HG03066 (cell line): ENCODE data around the gene RALB.
A peak's percentile ranks its signal among the peaks of the same experiment; 100 is the strongest.
"Not testable (repeated sequence)": the region's sequence is repeated elsewhere in the genome, so short reads cannot be mapped to it uniquely, and the experiment has no call there.

Experiments
- ATAC-seq: cut with Tn5 transposase; IDR thresholded peaks from one replicate; pipeline ENCODE4 v1.9.1; 2021; ENCODE audit warnings: low read depth; ENCODE audit not compliant: unreplicated experiment

RALB gene

DNA sequence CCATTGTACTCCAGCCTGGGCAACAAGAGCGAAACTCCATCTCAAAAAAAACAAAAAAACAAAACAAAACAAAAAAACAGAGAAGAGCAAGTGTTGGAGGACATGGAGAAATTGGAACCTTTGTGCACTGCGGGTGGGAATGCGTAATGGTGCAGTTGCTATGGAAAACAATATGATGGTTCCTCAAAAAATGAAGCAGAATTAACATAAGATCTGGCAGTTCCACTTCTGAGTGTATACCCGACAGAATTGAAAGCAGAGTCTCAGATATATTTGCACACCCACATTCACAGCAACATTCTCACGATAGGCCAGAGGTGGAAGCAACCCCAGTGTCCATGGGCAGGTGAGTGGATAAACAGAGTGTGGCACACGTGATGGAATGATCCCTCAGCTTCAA is 11.0 kb upstream of the RALB start:
- ATAC-seq: no peak

DNA sequence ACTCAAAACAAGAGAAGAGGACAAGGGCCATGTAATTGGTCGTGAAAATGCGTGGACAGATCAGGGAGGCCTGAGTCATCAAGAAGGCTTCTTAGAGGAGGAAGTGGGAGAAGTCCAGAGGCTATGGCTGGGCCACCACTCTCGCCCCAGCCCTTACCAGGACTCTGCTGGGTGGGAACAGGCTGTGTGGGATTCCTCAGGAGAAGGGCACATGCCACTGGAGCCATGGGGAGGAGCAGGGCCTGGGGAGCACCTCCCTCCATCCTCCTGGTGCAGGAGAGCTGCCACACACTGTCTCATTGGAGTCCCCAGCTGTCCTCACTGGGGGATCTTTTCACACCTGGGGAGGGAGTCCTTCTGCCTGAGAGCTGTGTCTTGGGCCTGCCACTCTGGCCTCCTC is 9.4 kb upstream of the RALB start:
- no peak for ATAC-seq

DNA sequence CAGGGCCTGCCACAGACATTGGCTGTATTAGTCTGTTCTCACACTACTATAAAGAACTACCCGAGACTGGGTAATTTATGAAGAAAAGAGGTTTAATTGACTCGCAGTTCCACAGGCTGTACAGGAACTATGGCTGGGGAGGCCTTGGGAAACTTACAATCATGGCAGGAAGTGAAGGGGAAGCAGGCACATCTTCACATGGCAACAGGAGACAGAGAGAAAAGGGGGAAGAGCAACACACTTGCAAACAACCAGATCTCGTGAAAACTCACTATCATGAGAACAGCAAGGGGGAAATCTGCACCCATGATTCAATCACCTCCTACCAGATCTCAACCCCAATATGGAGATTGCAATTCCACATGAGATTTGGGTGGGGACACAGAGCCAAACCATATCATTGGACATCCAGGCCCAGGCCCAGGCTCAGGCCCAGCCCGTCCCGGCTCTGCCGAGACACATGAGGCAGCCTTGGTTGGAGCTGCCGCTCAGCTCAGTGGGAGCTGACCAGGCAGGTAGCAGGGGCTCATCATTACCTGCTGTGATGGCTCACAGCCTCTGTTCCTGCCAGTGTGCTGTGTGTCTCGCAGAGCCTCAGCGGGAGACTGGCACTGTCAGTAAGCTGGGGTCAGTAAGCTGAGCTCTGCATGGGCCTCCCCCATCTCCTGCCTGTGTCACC is 8.6 kb upstream of the RALB start:
- ATAC-seq: no peak

DNA sequence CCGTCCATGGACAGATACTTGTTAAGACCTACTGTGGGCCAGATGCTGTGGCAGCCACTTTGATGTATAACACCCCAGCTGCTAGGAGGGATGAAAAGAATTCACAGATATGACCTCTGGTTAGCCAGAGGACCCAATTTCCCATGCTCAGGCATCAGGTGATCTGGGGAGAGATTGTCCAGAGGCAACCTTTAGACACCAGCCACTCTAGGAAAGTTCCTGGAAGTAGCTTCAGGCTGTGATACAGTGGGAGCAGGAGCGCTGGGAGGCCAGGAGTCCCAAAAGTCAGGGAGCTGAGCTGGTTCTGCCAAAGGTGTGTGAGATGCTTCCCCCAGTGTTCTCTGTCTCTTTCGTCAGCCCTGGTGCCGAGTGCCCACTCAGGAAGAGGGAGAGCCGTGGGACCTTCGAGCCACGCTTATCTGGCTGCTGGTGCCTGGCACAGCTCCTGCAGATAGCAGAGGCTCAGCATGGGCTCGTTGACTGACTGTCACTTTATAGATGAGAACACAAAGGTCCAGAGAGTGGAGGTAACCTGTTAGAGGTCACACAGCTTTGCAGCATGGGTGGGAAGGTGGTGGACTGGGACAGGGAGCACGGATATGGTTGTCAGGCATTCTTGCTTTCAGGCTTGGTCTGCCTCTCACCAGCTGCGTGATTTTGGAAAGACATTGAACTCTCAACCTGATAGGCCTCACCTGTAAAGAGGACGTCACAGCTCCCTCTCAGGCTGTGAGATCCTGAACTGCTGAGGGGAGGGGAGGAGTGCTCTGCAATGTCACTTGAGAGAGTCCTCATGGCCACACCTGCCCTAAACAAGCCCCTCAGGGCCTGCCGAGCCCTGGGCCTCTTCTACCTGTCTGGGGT is 7.8 kb upstream of the RALB start:
- ATAC-seq: no peak

DNA sequence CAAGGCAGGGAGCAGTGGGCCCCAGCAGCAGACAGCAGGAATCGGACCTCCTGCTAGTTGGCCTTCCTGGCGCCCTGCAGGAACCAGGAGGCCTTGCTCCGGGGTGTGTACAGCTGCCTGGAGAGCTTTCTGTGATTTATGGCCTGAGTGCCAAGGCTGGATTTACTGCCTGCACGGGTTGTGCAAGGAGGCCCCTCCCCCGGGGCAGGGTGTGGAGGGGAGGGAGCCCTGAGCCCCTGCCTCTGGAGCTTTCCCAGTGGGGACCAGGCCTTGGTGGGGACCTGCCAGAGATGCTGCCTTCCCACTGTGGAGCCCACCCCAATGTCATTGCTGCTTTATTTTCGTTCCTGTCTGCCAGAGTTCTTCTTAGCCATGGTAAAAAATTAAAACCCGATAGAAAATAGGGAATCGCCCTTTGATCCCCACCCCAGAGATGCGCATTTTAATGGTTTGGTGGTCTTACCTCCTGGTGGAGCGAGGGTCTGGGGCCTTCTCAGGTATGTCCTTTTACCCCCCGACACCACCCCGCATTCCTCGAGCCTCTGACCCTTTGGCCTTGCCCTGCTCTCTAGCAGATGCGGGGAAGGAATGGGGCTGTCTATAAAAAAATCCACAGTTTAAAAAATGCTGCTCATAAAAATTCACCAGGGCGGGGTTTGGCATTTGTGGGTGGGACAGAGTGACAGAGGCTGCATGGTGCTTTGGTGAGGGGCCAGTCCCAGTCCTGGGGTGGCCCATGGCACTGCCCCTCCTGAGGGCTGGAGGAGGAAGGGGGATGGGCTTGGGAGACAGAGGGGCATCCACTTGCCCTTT is 6.9 kb upstream of the RALB start:
- no peak for ATAC-seq

DNA sequence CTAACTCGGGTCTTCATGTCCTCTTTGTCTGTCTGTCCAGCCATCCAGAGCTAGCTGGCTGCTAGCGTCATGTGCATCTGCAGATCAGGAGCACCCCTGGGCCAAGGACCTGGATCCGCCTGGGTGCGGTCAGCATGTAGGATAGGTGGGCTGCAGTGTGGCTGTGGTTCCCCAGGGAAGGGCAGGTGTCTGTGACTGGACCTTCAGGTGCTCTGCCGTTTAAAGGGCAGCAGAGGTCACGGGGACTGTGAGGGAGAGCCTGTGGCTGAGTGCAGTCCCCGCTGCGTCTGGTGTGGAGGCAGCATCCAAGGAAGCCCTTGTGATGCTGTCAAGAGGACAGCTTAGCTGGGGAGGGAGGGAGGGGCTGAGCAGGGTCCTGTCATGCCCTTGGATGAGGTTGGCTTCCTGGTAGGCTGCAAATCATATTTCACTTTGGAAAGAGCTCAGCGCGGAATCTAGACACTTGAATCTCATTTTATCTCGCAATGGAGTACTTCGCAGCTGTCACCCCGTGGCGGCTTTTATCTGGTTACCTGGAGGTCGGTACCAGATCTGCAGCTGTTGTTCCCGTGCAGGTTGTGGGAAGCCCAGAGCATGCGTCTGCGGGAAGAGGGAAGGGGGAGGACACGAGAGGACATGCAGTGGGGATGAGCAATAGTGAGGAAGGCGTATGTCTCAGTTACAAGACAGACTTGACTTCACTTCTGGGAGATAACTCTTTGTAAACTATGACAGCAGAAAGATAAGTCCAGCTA is 5.9 kb upstream of the RALB start:
- no peak for ATAC-seq

DNA sequence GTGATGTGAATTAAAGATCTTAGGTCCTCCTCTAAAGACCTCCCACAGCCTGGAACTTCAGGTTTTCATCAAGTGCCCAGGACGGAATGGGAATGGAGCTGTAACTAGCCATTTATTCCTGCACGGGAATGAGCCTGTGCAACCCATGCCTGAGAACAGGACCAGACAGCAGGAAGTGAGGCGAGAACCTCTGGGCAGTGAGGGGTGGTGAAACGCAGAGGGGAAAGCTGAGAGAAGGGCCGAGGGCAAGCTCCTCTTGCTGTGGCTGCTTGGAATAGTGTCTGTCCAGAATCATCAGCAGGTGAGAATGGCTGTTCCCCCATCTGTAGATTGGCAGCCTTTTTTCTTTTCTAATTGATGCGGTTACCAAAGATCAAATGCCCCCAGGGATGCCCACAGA is 4.8 kb upstream of the RALB start:
- ATAC-seq: no peak

DNA sequence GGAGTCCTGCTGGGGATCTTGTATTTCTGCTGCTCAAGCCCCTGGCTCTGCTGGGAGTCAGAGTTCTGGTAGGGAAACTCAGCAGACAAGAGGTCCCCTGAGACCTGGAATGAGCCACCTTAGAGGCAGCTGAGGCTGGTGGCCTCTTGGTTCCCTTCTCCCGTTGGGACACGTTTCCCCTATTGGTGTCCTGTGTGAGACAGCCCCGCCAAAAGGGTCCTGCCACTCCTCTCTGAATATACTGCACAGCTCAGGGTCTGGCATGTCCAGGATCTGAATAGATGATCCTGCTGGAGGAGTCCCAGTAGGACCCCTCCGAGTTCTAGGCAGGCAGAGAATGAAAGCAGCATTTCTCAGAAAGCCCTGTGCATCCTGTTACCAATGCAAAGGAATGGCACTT is 2.0 kb upstream of the RALB start:
- no peak for ATAC-seq

DNA sequence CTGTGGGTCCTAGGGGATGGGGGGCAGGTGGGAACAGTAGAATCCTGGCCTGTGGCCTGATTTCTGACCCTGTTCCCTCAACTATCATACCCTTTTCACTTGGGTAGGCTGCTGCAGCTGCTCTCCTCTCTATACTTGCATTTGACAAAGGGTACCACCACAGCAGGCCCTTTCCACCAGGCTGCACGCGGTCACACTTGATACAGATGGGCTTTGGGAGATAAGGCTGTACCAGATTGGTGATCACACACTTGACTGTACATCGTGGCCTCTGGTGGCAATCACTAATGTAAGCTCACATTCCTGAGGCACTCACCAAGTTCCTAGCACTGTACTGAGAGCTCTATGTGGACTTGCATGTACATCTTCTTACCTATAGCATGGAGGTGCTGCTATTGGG is 1.6 kb upstream of the RALB start:
- no peak for ATAC-seq

DNA sequence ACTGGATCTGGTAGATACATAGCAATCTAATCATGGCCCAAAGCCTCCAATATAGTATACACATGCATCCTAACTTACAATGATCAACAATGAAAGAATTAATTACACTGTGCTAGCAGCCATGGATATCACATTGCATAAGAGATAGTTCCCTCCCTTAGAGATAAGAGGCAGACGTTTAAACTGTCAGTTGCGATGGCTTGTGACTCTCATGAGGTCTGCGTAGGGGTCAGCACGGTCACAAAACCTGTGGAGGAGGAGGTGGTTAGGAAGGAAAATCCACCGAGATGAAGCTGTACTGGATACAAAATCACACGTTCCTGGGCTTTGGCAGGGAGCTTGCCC is 800 bp upstream of the RALB start:
- peak; percentile 0 for ATAC-seq

DNA sequence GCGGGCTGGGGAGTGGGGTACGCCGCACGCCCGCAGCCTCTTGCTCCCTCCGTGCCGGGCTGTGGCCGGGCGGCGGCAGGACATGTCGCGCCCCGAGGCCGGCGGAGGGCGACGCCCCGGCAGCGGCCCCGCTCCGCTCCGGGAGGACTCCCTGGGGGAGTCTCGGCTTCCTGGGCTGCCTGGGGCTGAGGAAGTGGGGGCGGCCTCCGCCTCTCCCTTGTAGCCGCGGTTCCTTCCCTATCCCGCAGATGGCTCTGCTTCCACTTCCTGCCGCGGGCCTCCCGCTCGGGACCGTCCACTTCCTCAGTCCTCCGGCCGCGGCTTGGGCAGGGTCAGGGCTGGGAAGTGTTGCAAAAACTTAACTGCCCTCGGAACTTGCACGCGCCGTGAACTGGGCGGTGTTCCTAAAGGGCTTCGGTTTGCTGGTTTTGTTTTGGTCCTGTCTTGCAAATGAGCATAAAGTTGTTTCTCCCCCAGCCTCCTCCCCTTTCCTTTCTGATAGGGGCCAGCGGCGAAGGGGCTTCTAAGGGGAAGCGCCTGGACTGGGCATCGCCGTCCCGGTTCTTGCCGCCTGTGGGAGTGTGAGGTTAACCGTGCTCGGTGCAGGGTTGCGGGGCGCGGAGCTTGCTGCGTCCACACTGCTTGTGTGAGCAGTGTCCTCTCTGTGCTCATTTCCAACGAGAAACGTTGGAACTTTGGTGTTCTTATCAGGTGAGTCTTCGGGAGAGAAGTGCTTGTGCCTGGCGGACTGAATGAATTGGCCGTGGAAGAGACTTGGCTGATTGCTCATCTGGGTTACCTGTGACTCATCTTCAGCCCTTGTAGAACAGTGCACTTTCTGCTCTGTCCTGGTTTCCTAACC is 600 bp downstream of the RALB start:
- ATAC-seq: peak; percentile 35

DNA sequence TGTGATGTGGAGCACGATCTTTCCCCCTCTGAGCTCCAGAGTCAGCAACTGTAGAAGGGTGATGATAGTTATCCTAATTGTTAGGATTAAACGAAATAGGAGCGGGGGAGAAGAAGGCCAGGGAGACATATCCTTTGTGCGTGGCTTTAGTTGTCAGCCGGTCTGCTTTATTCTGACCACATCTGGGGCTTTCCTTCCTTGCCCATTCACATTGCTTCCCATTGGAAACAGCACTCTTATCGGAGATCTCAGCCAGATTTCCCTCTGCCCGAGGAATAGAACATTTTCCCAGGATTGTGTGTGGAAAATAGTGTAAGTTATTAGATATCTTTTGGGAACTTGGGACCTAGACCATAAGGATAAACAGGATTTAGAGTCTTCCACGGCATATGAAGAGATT is 1.5 kb downstream of the RALB start:
- no peak for ATAC-seq

DNA sequence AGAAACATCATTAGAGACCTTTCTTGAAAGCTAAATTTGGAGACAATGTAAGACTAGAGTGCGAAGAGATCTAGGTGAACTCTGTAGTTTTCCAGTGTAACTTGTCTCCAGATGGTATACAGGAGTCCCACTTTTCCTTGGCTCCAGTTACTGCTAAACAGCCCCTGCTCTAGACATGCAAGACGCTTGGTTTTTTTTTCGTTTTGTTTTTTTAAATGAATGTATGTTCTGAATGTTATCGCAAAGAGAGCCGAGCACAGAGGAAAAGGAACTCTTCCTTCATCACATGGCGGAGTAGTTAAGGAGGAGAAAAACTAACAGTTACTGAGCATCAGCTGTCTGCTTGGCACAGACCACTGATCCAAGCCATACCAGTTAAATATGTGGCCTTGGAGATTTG is 2.4 kb downstream of the RALB start:
- no peak for ATAC-seq

DNA sequence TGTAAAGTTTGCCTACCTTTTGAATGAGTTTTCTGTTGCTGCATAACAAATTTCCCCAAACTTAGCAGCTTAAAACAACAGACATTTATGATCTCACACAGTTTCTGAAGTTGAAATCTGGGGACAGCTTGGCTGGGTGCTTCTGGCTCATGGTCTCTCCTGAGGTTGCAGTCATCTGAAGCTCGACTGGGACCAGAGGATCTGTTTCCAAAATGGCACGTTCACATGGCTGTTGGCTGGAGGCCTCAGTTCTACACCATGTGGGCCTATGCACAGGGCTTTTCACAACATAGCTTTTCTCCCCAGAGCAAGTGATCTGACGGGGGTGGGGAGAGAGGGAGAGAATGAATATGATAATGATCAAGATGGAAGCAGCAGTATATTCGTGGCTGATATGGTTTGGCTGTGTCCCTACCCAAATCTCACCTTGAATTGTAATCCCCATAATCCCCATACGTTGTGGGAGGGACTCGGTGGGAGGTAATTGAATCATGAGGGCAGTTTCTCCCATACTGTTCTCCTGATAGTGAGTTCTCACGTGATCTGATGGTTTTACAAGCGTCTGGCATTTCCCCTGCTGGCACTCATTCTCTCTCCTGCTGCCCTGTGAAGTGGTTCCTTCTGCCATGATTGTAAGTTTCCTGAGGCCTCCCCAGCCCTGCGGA is 3.5 kb downstream of the RALB start:
- no peak for ATAC-seq

DNA sequence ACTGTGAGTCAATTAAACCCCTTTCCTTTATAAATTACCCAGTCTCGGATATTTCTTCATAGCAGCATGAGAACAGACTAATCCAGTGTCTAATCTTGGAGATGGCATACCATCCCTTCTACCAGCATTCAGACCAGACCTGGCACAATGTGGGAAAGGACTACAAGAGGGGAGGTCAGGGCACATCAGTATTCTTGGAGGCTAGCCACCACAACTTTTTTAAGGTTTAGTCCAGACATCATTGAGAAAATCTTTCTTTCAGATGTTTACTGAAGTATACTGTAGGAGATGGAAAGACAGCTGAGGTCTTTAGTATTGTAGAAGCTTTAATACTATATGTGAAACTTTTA is 4.0 kb downstream of the RALB start:
- no peak for ATAC-seq

DNA sequence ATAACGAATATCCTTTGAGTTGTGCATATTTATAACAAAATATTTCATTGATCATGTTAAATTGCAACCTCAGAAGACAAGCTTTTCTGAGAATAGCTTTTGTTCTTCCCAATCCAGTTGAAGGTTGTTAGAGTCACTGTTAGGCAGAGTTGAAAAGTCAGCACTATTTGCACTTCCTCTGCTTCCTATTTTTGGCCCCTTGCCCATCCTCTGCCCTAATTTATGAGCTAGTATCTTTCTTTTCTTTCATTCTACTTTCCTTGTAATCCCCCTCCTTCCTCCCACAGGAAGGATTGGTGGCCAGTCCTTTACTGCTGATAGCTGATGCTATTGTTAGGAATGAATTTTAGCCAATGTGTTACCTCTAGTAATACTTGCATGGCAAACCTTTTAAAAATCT is 4.9 kb downstream of the RALB start:
- ATAC-seq: no peak

DNA sequence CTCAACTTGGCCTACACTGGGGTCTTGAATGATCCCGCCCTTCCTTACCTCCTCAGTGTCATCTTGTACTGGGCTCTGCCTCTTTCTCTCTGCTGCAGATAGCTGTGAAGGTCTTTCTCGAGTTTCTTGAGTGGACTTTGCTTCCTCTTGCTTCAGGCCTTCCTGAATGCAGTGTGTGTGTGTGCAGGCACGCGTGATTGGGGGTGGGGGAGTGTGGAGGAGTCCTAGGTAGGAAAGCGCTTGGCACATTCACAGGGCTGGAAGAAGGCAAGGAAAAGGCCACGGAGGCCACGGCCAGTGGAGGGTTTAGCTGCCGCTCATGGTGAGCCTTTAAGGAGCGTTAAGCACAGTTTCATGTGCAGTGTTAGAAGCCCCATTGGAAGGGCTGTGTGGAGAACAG is 5.5 kb downstream of the RALB start:
- no peak for ATAC-seq

DNA sequence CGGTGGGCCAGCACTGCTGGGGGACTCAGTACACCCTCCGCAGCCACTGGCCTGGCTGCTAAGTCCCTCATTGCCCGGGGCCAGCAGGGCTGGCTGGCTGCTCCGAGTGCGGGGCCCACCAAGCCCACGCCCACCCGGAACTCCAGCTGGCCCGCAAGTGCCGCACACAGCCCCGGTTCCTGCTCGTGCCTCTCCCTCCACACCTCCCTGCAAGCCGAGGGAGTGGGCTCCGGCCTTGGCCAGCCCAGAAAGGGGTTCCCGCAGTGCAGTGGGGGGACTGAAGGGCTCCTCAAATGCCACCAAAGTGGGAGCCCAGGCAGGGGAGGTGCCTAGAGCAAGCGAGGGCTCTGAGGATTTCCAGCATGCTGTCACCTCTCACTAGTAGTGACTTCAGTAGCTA is 7.3 kb downstream of the RALB start:
- not testable (repeated sequence) for ATAC-seq

DNA sequence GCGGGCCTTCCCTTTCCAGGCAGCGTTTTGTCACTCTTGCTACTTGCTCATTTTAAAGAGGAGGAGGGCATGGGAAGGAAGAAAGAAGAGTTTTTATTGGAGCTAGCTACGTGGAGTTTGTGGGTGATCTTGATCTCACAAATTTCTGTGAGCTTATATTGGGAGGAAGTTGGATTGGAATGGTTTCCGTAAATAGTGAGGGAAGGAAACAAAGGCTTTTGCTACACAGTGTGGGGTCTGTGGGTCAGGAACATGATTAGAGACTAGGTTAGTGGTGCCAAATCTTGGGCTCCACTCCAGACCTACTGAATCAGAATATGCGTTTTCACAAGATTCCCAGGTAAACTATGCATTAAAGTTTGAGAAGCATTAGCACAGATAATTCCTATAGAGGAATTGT is 8.1 kb downstream of the RALB start:
- no peak for ATAC-seq
